IPS-15b (cell line): ENCODE data around the gene RAET1E.
"Not testable (repeated sequence)": the region's sequence is repeated elsewhere in the genome, so short reads cannot be mapped to it uniquely, and the experiment has no call there.

ENCODE experiments used
- H3K27me3 ChIP-seq: one replicate; pipeline ENCODE4 v1.6.1; 2013; ENCODE audit warnings: low read length; ENCODE audit not compliant: control insufficient read depth, insufficient read depth
- H3K36me3 ChIP-seq: one replicate; pipeline ENCODE4 v1.6.1; 2013; ENCODE audit warnings: low read length; ENCODE audit not compliant: control insufficient read depth, insufficient read depth
- H3K4me1 ChIP-seq: one replicate; pipeline ENCODE4 v1.6.1; 2013; ENCODE audit warnings: mild to moderate bottlenecking, low read length; ENCODE audit not compliant: control insufficient read depth, insufficient read depth
- H3K4me3 ChIP-seq: one replicate; pipeline ENCODE4 v1.5.1; 2013; ENCODE audit warnings: low read depth, low read length
- H3K9ac ChIP-seq: one replicate; pipeline ENCODE4 v1.6.1; 2013; ENCODE audit warnings: low read depth, mild to moderate bottlenecking, low read length
- H3K9me3 ChIP-seq: one replicate; pipeline ENCODE4 v1.6.1; 2013; ENCODE audit warnings: mild to moderate bottlenecking, low read length; ENCODE audit not compliant: control insufficient read depth, insufficient read depth

Gene RAET1E

DNA sequence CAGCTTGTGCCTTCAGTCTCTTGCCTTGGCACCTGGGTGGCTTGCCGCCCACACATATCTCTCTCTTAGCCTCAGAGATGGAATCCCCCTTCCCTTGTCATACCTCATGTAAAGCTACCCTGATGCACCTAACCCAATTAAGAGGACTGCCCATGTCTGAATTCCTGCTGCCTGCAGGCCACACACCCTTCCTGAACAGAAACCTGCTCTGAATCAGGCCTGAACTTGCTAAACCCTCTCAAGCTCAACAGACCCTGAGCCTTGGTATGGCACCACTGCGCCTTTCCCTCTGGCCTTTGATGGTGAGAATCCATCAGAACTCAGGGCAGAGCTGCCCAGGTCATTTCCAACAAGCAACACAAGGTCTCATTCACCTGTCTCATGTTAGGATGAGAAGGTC, 19.8 kb upstream of the RAET1E start:
- no peaks in the 10 kb centered on the region for H3K9me3 ChIP-seq
- H3K4me3 ChIP-seq, result no peak overlapping the region
- H3K36me3 ChIP-seq, result no peaks in the 10 kb centered on the region
- H3K4me1 ChIP-seq, result no peaks in the 10 kb centered on the region
- H3K9ac ChIP-seq, result no peak overlapping the region
- H3K27me3 ChIP-seq, result peaks cover 53% of the 10 kb centered on the region

DNA sequence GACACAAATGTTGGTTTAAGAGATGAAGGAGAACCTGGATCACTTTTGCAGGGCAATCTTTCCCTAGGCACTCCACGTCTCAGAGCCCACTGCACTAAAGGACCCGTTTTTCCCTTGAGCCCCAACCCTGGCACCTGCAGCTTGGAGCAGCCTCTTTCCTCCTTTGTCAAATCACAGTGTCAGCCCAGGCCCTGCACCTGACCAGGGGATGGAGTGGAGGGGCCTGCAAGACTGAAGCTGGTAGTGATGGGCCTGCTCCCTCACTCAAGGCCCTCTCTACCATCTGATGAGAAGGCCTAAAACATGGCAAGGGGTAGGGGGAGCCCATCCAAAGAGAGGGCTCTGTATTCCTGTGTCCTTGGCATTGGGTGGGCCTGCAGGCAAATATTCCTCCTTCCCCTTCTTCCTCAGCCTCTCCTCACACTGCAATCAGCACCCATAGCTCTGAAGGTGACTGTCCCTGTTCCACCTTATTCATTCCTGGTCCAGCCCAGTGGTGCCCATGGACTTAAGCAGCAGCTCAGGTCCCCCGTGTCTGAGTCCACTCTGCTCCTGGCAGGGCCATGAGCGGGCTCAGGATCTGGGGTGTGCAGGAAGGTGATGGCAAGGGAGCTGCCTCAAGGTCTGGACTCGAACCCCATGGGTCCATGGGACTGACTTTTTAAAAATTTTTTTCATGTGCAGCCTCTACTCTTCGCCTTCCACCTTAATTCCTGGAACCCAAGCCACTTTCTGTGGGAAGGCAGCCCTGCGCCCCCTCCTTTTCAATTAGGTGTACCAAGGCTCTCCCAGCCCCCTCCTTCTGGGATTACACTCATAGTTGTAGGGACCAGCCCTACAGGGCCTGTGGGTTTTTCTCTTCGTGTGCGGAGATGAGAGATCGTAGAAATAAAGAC, 18.3 kb upstream of the RAET1E start:
- peaks cover 38% of the 10 kb centered on the region for H3K27me3 ChIP-seq
- H3K4me1 ChIP-seq, result no peaks in the 10 kb centered on the region
- H3K36me3 ChIP-seq, result no peaks in the 10 kb centered on the region
- H3K9me3 ChIP-seq, result no peaks in the 10 kb centered on the region
- H3K9ac ChIP-seq, result no peak overlapping the region
- no peak overlapping the region for H3K4me3 ChIP-seq

DNA sequence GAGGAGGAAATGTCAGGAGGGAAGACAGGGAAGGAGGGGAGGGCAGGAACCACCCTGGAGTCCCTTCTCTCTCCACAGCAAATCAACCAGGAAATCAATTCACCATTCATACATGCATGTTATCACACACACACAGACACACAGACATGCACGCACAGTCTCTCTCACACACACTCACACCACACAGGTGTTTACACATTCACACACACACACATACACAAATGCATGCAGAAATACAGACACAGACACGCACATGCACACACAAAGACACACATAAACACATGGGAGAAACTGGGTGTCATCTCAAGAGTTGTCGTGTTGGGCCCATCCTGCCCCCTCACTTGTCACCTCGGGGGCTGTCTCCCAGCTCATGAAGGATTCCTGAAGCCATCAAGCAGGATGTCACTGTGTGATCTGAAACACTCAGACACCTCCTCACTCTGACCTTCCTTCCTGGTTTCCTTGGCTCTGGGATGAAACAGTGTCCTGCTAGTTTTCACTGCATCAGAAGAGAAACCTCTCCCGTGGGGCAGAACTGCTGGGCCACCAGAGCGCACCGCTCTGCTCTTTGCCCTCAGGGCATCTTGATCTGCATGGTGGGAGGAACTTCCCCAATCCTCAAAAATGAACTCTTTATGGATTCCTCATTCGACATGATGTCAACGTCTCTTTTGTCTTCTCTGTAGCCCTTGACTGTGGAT, 15.8 kb upstream of the RAET1E start:
- H3K4me1 ChIP-seq, result no peaks in the 10 kb centered on the region
- H3K9ac ChIP-seq, result no peak overlapping the region
- no peaks in the 10 kb centered on the region for H3K9me3 ChIP-seq
- peaks cover 15% of the 10 kb centered on the region for H3K27me3 ChIP-seq
- no peaks in the 10 kb centered on the region for H3K36me3 ChIP-seq
- no peak overlapping the region for H3K4me3 ChIP-seq

DNA sequence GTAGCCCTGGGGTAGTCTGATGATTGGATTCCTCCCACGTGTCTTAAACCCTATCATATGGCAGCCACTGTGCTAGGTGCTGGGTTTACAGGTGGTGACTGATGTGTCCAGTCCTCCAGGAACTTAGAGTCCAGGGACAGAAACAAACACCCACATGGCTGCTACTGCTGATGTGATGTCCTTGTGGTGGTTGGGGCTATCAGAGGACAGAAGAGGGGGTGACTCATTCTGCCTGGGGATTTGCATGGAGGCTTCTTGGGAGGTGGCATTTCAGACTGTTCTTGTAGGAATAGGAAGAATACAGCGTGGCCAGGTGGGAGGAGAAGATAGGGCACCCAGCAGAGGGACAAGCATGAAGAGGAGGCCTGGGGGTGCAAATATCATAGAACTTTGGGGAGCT, 15.2 kb upstream of the RAET1E start:
- H3K4me1 ChIP-seq, result no peaks in the 10 kb centered on the region
- no peaks in the 10 kb centered on the region for H3K9me3 ChIP-seq
- no peaks in the 10 kb centered on the region for H3K36me3 ChIP-seq
- no peak overlapping the region for H3K4me3 ChIP-seq
- no peak overlapping the region for H3K9ac ChIP-seq
- peaks cover 10% of the 10 kb centered on the region for H3K27me3 ChIP-seq

DNA sequence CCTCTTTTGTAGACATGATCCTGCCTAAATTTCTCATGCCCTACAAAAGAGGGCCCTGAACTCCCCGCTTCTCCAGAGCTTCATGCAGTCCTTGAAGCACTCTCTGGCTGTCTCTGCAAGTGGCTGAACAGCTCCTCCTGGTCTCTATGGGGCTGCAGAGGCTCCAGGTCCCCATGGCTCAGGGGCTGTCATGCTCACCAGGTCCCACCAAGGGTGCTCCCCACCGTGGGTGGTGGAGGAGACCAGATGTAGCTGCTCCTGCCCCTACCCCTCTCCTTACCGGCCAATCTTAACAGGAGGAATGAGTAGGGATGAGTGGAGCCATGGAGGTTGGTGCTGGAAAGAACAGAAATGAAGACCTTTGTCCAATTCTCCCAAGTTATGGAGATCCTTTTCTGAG, 14.8 kb upstream of the RAET1E start:
- not testable (repeated sequence) for H3K36me3 ChIP-seq, H3K27me3 ChIP-seq, H3K4me3 ChIP-seq, H3K9me3 ChIP-seq, H3K4me1 ChIP-seq, H3K9ac ChIP-seq

DNA sequence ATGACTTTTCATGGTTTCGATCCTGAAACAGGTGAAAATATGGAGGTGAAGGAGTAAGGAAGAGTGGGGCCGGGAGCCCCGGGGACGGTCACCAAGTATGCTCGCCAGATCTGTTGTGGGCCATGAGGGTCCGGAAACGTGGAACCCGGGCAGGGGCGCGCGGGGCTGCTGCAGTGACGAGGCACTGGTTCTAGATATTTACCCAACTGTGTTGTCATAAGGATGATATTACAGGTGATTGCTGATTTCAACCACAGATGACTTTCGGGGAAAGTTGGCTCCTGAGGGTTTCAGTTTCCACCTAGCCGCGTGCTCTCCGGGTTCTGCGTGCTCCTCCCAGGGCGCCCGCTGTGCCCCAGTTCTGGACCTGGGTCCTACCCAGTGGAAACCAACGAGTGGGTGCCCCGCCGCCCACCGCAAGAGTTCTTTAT, 12.8 kb upstream of the RAET1E start:
- Histone ChIP-seq H3K9ac (no peak overlapping the region), H3K4me1 (no peaks in the 10 kb centered on the region), H3K27me3 (peaks cover 6% of the 10 kb centered on the region), H3K36me3 (no peaks in the 10 kb centered on the region), H3K9me3 (no peaks in the 10 kb centered on the region), H3K4me3 (no peak overlapping the region)

DNA sequence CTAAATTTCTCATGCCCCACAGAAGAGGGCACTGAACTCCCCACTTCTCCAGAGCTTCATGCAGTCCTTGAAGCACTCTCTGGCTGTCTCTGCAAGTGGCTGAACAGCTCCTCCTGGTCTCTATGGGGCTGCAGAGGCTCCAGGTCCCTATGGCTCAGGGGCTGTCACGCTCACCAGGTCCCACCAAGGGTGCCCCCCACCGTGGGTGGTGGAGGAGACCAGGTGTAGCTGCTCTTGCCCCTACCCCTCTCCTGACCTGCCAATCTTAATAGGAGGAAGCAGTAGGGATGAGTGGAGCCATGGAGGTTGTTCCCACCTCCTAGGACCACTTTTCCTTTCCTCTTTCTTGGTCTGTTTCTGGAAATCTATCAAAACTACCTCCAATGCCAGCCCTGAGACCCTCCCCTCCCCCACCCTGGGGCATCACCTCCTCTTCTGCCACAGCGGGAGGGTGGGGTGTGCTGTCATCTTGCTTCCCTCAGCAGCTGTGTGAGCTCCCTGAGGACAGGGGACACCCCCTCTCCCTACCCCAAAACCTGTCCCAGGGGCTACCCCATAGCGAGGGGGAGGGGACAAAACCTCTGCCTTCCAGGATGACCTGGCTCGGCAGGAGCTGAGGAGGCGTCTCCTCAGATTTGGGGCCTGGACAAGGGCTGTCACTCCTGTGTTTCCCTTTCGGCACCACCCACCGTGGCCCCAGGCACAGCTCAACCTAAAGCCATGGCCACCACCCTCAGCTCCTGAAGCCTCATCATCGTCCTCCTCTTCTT, 12.0 kb upstream of the RAET1E start:
- H3K4me3 ChIP-seq, result no peak overlapping the region

DNA sequence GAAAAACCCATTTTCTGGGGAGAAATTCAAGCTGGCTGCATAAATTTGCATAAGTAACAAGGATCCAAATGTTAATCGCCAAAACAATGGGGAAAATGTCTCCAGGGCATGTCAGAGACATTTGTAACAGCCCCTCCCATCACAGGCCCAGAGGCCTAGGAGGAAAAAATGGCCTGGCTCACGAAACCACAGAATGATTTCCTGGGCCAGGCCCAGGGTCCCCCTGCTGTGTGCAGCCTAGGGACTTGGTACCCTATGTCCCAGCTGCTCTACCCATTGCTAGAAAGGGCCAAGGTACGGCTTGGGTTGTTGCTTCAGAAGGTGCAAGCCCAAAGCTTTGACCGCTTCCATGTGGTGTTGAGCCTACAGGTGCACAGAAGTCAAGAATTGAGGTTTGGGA, 10.6 kb upstream of the RAET1E start:
- H3K27me3 ChIP-seq, H3K36me3 ChIP-seq, H3K9ac ChIP-seq, H3K4me3 ChIP-seq, H3K4me1 ChIP-seq, H3K9me3 ChIP-seq: not testable (repeated sequence)

More for the DNA sequence above, 12.0 kb upstream of the RAET1E start:
- Histone ChIP-seq H3K36me3 (no peaks in the 10 kb centered on the region), H3K9me3 (no peaks in the 10 kb centered on the region), H3K9ac (no peak overlapping the region), H3K4me1 (no peaks in the 10 kb centered on the region), H3K27me3 (peaks cover 6% of the 10 kb centered on the region)

DNA sequence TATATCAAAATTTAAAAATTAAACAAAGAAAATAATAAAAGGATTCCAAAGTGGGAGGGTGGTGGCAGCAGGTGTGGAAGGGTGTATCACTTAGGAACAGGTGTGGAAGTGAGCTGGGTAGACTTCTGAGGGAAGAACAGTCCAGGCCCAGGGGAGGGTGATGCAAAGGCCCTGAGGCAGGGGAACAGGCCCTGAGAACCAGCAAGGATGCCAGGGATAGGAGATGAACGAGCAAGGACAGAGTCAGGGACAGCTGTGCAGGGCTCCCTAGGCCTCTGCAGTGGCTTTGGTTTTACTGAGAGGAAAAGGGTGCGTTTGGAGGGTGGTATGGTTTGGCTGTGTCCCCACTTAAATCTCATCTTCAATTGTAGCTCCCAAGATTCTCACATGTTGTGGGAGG, 9.4 kb upstream of the RAET1E start:
- H3K9ac ChIP-seq, result no peak overlapping the region
- H3K9me3 ChIP-seq, result no peaks in the 10 kb centered on the region
- H3K4me3 ChIP-seq, result no peak overlapping the region
- no peaks in the 10 kb centered on the region for H3K36me3 ChIP-seq
- no peaks in the 10 kb centered on the region for H3K27me3 ChIP-seq
- no peaks in the 10 kb centered on the region for H3K4me1 ChIP-seq

DNA sequence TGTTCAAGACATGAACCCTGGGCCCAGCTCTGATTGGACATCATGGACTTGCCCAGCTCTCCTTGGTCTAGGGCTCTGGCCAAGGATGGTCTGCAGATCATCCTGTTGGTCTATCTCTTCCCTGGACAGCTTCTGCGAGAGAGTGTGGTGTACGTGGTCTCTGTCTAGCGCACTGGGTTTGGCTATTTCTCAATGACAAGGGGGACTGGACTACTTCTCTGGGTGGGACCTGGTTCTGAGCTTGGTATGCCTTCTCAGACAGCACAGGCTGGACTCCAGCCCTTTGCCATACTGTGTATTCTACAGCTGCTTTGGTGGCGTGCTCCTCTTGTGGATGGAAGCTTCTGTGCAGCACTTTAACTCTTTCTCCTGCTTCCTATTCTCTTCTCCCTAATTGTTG, 8.5 kb upstream of the RAET1E start:
- Histone ChIP-seq H3K9ac (no peak overlapping the region), H3K9me3 (no peaks in the 10 kb centered on the region), H3K27me3 (no peaks in the 10 kb centered on the region)

DNA sequence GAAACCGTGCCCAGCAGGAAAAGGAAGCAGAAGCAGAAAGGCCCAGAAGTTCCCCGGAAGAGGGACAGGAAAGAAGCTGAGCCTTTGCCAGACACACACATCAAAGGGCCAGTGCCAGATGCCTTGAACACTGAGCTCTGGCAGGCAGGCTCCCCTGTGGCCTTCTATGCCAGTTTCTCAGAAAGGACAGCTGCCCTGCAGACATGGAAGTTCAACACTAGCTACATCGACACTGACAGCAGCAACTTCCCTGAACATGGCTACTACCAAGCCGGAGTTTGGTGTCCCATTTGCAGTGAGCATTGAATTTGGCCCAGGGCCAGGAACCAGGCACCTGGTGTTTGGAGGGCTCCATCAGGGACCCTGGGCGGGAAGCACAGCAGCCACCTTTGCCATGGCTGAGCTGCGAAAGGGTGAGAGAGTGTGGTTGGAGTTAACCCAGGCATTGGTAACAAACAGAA, 8.0 kb upstream of the RAET1E start:
- Histone ChIP-seq H3K27me3 (no peaks in the 10 kb centered on the region), H3K9ac (no peak overlapping the region), H3K9me3 (no peaks in the 10 kb centered on the region), H3K36me3 (no peaks in the 10 kb centered on the region), H3K4me3 (no peak overlapping the region), H3K4me1 (no peaks in the 10 kb centered on the region)

More for the DNA sequence above, 8.5 kb upstream of the RAET1E start:
- no peaks in the 10 kb centered on the region for H3K36me3 ChIP-seq
- no peak overlapping the region for H3K4me3 ChIP-seq
- no peaks in the 10 kb centered on the region for H3K4me1 ChIP-seq
